Lung (tissue), 12 donors: ENCODE results near the gene ETV7. TPM values are rescaled to one million over a fixed set of nuclear protein-coding genes. Genes with fewer than 3 reads are reported as not detected.

Experiments
- ATAC-seq: fragments of 200-7000 bp; cut with Tn5 transposase; one replicate; pipeline ENCODE4 v1.9.1; 2020; ENCODE audit warnings: moderate number of reproducible peaks; ENCODE audit not compliant: insufficient read depth, low FRiP score
- DNase-seq, 3 donors: peaks; one replicate each; pipeline ENCODE4 v3.0.0-alpha.2; 2013 to 2017
- H3K27ac ChIP-seq, 2 donors: one replicate each; pipeline ENCODE4 v1.5.1; 2013; ENCODE audit warnings: mild to moderate bottlenecking in 2 of 2, moderate library complexity in 2 of 2, control low read depth in 1 of 2, inconsistent platforms in 1 of 2, low read depth in 1 of 2, low read length in 1 of 2
- H3K27me3 ChIP-seq, 3 donors: one replicate each; pipeline ENCODE4 v1.5.1; 2013; ENCODE audit warnings: low read length in 2 of 3; ENCODE audit not compliant: control insufficient read depth in 3 of 3, insufficient read depth in 3 of 3
- H3K36me3 ChIP-seq, 4 donors: one replicate each; pipeline ENCODE4 v1.5.1; 2013; ENCODE audit warnings: low read length in 4 of 4, mild to moderate bottlenecking in 1 of 4, moderate library complexity in 1 of 4; ENCODE audit not compliant: control insufficient read depth in 4 of 4, insufficient read depth in 4 of 4
- H3K4me1 ChIP-seq, 5 donors: one replicate each; pipeline ENCODE4 v1.5.1; 2013; ENCODE audit warnings: low read length in 5 of 5, mild to moderate bottlenecking in 2 of 5, moderate library complexity in 1 of 5; ENCODE audit not compliant: control insufficient read depth in 5 of 5, insufficient read depth in 5 of 5
- H3K4me3 ChIP-seq: one replicate; pipeline ENCODE4 v1.5.1; 2013; ENCODE audit warnings: mild to moderate bottlenecking, control low read depth, moderate library complexity
- H3K9ac ChIP-seq, 2 donors: one replicate each; pipeline ENCODE4 v1.5.1; 2013; ENCODE audit warnings: low read length in 2 of 2, control low read depth in 1 of 2; ENCODE audit not compliant: insufficient read depth in 1 of 2
- H3K9me3 ChIP-seq, 4 donors: one replicate each; pipeline ENCODE4 v1.5.1; 2013; ENCODE audit warnings: low read length in 3 of 4, mild to moderate bottlenecking in 1 of 4, moderate library complexity in 1 of 4; ENCODE audit not compliant: control insufficient read depth in 4 of 4, insufficient read depth in 3 of 4
- CTCF ChIP-seq: IDR thresholded peaks from 2 replicates; pipeline ENCODE4 v1.5.1; 2012; ENCODE audit warnings: mild to moderate bottlenecking; ENCODE audit errors: control extremely low read depth, extremely low read depth
- WGBS, 2 donors: extraction: QIAGEN DNeasy Blood & Tissue Kit; methylation state at CpG; one replicate each; pipeline ENCODE4 v1.1.7; 2013; 5-methylcytosine and 5-hydroxymethylcytosine counted together
- polyA plus RNA-seq, 2 donors: library from polyadenylated mRNA; stranded (reverse); fragments of 200-250 nt; gene quantifications; one replicate each; pipeline ENCODE4 v1.2.1, GENCODE V29; 2013
- total RNA-seq, 2 donors: library from RNA; depleted of rRNA in 1 of 2; stranded (reverse); fragments of >200 nt in 1 of 2; gene quantifications; one replicate each; pipeline ENCODE4 v1.2.1, GENCODE V29; 2014 to 2021
- donor health status: control.
- donor health status: control.
- donor health status: Bipolar disorder and iron deficiency.
- donor health status: healthy.
- donor health status: DM: yes; HTN: yes; CAD: no.

The ETV7 gene
- total and polyA plus RNA-seq, 4 donors, result 1.4 to 6.6 (median 3.6) TPM

GRCh38 chr6:36423101-36423824 lies 35.8 kb upstream of the ETV7 start:
- Histone ChIP-seq H3K27ac (peak overlapping the region; percentile 72 to 84), H3K4me1 (peaks cover 0 to 7% (median 0%) of the 10 kb centered on the region in 5 donors), H3K9ac (peak overlapping the region; percentile 73 to 83), H3K9me3 (no peaks in the 10 kb centered on the region), H3K36me3 (no peaks in the 10 kb centered on the region), H3K27me3 (no peaks in the 10 kb centered on the region), H3K4me3 (peak overlapping the region; percentile 30)
- ATAC-seq, result peak; percentile 100
- DNase-seq, result peak; percentile 99
- WGBS, 2 donors, result 0 to 1% methylated on average over 51 of the region's 51 CpGs
- peak; percentile 57 for TF ChIP-seq CTCF

DNA sequence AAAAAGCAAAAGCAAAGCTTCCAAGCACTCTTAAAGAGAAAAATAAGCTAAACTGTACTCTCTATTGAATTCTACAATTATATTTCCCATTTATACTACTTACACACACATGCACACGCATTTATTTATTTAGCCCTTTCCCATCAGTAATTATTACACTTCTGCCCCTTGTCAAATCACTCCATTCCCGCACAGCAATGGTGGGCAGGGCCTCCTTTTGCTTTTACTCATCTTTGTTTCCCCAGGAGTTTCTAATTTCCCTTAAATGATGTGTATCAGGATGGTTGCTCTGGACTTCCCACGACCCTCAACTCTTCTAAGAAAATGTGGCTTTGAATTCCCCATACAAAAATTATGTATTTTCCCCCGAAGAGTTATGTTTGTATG lies 35.2 kb upstream of the ETV7 start:
- DNase-seq (no peak), ATAC-seq (no peak)
- no peaks in the 10 kb centered on the region for H3K27me3 ChIP-seq
- peak overlapping the region; percentile 17 for H3K4me3 ChIP-seq
- H3K27ac ChIP-seq, result peak overlapping the region; percentile 63
- peaks cover 0 to 7% (median 0%) of the 10 kb centered on the region in 5 donors for H3K4me1 ChIP-seq
- peak overlapping the region; percentile 52 to 81 for H3K9ac ChIP-seq
- no peaks in the 10 kb centered on the region for H3K36me3 ChIP-seq
- no peak for TF ChIP-seq CTCF
- WGBS, 2 donors, result 10 to 17% methylated on average over 4 of the region's 4 CpGs
- no peaks in the 10 kb centered on the region for H3K9me3 ChIP-seq

DNA sequence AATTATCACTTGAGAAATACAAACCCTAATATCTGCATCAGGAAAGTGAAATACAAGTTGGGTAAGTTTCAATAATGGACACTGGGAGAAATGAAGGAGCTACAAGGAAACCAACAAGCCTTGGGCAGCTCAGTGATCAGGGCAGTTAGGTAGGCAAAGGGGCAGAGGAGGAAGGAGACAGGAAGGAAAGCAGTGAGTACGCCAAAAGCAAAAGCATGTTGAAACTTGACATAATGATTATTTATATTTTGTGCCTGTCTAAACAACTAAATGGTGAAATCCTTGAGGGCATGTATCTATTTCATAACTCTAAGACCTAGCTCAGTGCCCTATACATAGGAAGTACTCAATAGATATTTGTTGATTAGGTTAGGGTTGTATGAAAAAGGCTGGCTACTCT lies 31.8 kb upstream of the ETV7 start:
- no peaks in the 10 kb centered on the region for H3K9me3 ChIP-seq
- no peaks in the 10 kb centered on the region for H3K36me3 ChIP-seq
- no peak overlapping the region for H3K27ac ChIP-seq
- WGBS, 2 donors, result 7 to 58% methylated on average over 1 of the region's 1 CpG
- no peak overlapping the region for H3K9ac ChIP-seq
- H3K4me3 ChIP-seq, result no peak overlapping the region
- DNase-seq (no peak), ATAC-seq (no peak)
- H3K27me3 ChIP-seq, result no peaks in the 10 kb centered on the region
- H3K4me1 ChIP-seq, result peaks cover 0 to 7% (median 0%) of the 10 kb centered on the region in 5 donors
- TF ChIP-seq CTCF, result no peak

DNA sequence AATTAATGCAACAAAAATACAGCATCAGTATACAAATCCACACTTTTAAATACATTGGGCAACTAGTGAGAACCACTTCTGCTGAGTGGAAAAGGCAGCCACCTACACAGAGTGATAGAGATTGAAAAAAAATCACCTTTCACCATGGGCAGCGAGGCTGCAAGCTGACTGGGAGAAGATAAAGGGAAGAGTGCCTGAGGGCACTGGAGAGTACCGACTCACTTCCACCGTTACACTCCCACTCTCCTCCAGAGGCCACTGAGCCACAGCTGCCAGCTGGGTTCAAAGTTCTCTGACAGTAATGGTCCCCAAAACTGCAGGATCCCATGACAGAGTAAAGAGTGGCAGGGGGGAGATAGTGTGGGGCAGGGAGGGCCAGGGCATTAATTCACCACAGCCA lies 31.1 kb upstream of the ETV7 start:
- H3K9ac ChIP-seq, result no peak overlapping the region
- no peaks in the 10 kb centered on the region for H3K36me3 ChIP-seq
- no peak overlapping the region for H3K4me3 ChIP-seq
- DNase-seq, result no peak
- peaks cover 0 to 2% (median 0%) of the 10 kb centered on the region in 4 donors for H3K9me3 ChIP-seq
- H3K4me1 ChIP-seq, result peaks cover 0 to 7% (median 0%) of the 10 kb centered on the region in 5 donors
- TF ChIP-seq CTCF, result no peak
- WGBS, 2 donors, result 72 to 93% methylated on average over 3 of the region's 3 CpGs
- no peak for ATAC-seq
- H3K27me3 ChIP-seq, result no peaks in the 10 kb centered on the region
- H3K27ac ChIP-seq, result no peak overlapping the region
